Endothelial cell (in vitro differentiated cells): ENCODE data around the gene TAB3. TPM values are rescaled to one million over a fixed set of nuclear protein-coding genes. Genes with fewer than 3 reads are reported as not detected.
A peak's percentile ranks its signal among the peaks of the same experiment; 100 is the strongest.

Source experiments
- DNase-seq: peaks from one replicate; pipeline ENCODE4 v3.0.0; 2021; ENCODE audit warnings: low spot score
- H3K27ac Mint-ChIP-seq: one replicate; pipeline ENCODE4 v1.8.0; 2021; ENCODE audit warnings: mixed read lengths, inconsistent platforms; ENCODE audit not compliant: unreplicated experiment
- H3K27me3 Mint-ChIP-seq: one replicate; pipeline ENCODE4 v1.8.0; 2021; ENCODE audit warnings: mild to moderate bottlenecking, moderate library complexity, mixed read lengths, inconsistent platforms; ENCODE audit not compliant: unreplicated experiment
- H3K36me3 Mint-ChIP-seq: one replicate; pipeline ENCODE4 v1.8.0; 2021; ENCODE audit warnings: mild to moderate bottlenecking, low read depth, mixed read lengths, inconsistent platforms; ENCODE audit not compliant: unreplicated experiment
- H3K4me1 Mint-ChIP-seq: one replicate; pipeline ENCODE4 v1.8.0; 2021; ENCODE audit warnings: mild to moderate bottlenecking, mixed read lengths, inconsistent platforms; ENCODE audit not compliant: unreplicated experiment
- H3K4me3 Mint-ChIP-seq: one replicate; pipeline ENCODE4 v1.8.0; 2021; ENCODE audit warnings: mild to moderate bottlenecking, mixed read lengths, inconsistent platforms; ENCODE audit not compliant: unreplicated experiment
- H3K9me3 Mint-ChIP-seq: one replicate; pipeline ENCODE4 v1.8.0; 2021; ENCODE audit warnings: mixed read lengths, inconsistent platforms; ENCODE audit not compliant: unreplicated experiment
- long read RNA-seq: library from polyadenylated mRNA; unstranded; transcript quantifications from one replicate; pipeline ENCODE4 v2.0.0, GENCODE V29; 2020; ENCODE audit not compliant: unreplicated experiment
- total RNA-seq: library from RNA; stranded (reverse); fragmentation: NEBNext Ultra II Directional; extraction: Animal tissue kit (Norgen Biotek cat#: 25700); gene quantifications from one replicate; pipeline ENCODE4 v1.2.1, GENCODE V29; 2021; ENCODE audit not compliant: unreplicated experiment
- TF ChIP-seq, protein P1 (sequence below): fragments of 200-600 bp; sonication (generic); IDR thresholded peaks from one replicate; pipeline ENCODE4 v1.5.0; 2021; ENCODE audit warnings: antibody characterized with exemption; ENCODE audit not compliant: unreplicated experiment

TAB3 gene, protein sequence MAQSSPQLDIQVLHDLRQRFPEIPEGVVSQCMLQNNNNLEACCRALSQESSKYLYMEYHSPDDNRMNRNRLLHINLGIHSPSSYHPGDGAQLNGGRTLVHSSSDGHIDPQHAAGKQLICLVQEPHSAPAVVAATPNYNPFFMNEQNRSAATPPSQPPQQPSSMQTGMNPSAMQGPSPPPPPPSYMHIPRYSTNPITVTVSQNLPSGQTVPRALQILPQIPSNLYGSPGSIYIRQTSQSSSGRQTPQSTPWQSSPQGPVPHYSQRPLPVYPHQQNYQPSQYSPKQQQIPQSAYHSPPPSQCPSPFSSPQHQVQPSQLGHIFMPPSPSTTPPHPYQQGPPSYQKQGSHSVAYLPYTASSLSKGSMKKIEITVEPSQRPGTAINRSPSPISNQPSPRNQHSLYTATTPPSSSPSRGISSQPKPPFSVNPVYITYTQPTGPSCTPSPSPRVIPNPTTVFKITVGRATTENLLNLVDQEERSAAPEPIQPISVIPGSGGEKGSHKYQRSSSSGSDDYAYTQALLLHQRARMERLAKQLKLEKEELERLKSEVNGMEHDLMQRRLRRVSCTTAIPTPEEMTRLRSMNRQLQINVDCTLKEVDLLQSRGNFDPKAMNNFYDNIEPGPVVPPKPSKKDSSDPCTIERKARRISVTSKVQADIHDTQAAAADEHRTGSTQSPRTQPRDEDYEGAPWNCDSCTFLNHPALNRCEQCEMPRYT
- total RNA-seq = 23.8 TPM
- long read RNA-seq = 0 reads

DNA sequence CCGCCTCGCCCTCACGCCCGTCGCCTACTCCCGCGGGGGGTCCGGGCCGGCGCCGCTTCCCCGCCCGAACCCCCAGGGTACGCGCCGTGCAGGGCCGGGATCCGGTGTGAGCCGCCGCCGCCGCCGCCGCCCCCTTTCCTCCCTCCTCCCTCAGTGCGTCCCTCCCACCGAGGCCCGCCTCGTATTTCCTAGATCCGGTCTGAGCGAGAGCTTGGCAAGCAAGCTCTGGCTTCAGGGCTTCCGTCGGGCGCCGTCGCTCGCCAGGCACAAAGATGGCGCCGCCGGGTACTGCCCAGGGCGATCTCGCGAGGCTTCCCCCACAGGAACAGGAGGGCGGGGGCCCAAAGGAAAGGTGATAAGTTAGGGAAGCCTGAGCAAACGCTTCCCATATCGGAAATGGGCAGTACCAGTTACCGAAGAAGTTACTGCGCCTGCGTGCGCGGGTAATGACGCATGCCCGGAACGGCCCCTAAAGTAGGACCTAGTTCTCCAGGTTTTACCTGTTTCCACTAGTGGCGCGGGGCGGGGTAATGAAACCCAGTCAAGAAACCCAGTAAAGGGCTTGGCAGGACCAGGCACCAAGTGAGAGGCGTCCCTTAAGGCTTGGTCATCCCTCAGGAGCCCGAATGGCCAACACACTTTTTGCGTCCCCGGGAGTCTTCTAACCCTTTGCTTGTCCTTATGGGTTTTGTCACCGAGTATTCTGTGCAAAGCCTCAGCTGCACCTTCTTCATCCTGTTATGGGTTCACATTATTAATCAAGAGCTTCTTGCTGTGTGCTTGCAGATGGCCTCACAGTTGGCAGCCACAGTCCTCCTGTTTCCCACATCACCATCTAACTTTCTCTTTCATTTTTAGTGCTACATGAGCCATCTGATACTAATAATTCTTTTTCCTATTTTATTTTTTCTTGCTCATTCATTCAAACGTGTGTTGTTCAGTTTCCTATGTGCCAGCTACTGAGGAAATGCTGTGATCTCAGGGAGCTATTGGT lies at the start of gene TAB3:
TAB3 (minus strand) TSS at position 108 of the 994 bp plus-strand sequence. CDS start 29,666 bp downstream, outside the sequence.
- Mint-ChIP-seq H3K27ac (peak within 1 kb of the TSS; percentile 48), H3K4me1 (peaks cover 11% of the 10 kb centered on the region), H3K4me3 (peak within 1 kb of the TSS; percentile 87), H3K9me3 (no peaks in the 10 kb centered on the region), H3K36me3 (no peaks in the 10 kb centered on the region), H3K27me3 (peaks cover 8% of the 10 kb centered on the region)
- TF ChIP-seq, protein P1, sequence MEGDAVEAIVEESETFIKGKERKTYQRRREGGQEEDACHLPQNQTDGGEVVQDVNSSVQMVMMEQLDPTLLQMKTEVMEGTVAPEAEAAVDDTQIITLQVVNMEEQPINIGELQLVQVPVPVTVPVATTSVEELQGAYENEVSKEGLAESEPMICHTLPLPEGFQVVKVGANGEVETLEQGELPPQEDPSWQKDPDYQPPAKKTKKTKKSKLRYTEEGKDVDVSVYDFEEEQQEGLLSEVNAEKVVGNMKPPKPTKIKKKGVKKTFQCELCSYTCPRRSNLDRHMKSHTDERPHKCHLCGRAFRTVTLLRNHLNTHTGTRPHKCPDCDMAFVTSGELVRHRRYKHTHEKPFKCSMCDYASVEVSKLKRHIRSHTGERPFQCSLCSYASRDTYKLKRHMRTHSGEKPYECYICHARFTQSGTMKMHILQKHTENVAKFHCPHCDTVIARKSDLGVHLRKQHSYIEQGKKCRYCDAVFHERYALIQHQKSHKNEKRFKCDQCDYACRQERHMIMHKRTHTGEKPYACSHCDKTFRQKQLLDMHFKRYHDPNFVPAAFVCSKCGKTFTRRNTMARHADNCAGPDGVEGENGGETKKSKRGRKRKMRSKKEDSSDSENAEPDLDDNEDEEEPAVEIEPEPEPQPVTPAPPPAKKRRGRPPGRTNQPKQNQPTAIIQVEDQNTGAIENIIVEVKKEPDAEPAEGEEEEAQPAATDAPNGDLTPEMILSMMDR = no peak
- DNase-seq = peak; percentile 86

DNA sequence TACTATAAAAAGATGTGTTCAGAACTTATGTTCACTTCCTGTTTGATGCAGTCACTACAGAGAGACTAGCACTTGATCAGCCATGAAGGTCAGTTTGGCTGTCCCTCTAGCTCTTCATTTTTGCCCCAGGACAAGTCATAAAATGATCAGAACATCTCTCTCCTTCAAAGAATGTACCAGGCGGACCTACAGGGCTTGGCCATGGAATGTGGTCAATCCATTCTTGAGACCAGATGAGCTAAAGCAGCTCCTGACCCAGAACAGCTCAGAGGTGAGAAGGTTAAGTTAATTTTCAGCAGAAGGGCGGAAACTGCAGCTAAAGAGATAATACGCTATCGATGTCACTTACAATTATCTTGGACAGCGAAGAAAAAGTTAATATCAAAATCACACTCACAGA lies 49.2 kb upstream of the TAB3 start:
- peaks cover 1% of the 10 kb centered on the region for H3K27me3 Mint-ChIP-seq
- no peaks in the 10 kb centered on the region for H3K4me1 Mint-ChIP-seq
- DNase-seq = no peak
- TF ChIP-seq, protein P1 = no peak
- H3K27ac Mint-ChIP-seq = no peak overlapping the region
- no peaks in the 10 kb centered on the region for H3K36me3 Mint-ChIP-seq
- no peak overlapping the region for H3K4me3 Mint-ChIP-seq
- no peaks in the 10 kb centered on the region for H3K9me3 Mint-ChIP-seq

GRCh38 chrX:30935985-30936384 lies 46.9 kb upstream of the TAB3 start:
- H3K4me1 Mint-ChIP-seq = no peaks in the 10 kb centered on the region
- no peak overlapping the region for H3K27ac Mint-ChIP-seq
- H3K36me3 Mint-ChIP-seq = no peaks in the 10 kb centered on the region
- no peak overlapping the region for H3K4me3 Mint-ChIP-seq
- H3K9me3 Mint-ChIP-seq = no peaks in the 10 kb centered on the region
- TF ChIP-seq, protein P1 = no peak
- DNase-seq = peak; percentile 21
- peaks cover 1% of the 10 kb centered on the region for H3K27me3 Mint-ChIP-seq

DNA sequence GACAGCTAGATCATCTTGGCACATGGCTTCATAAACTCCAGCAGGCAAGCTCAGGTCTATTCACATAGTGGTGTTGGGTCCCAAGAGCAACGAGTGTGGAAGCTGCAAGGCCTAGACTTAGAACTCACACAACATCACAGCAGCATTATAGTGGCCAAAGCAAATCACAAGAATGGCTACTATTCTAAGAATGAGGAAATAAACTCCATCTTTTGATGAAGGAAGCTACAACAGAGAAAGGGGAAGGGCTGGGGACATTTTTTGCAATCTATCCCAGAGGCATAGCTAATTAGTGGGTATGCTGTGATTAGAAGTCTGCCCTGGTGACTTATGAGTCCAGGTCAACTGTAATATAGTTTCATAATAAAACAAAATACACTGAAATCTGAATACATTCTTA lies 42.9 kb upstream of the TAB3 start:
- no peaks in the 10 kb centered on the region for H3K4me1 Mint-ChIP-seq
- H3K27ac Mint-ChIP-seq = no peak overlapping the region
- TF ChIP-seq, protein P1 = no peak
- H3K9me3 Mint-ChIP-seq = no peaks in the 10 kb centered on the region
- peaks cover 1% of the 10 kb centered on the region for H3K27me3 Mint-ChIP-seq
- H3K4me3 Mint-ChIP-seq = no peak overlapping the region
- H3K36me3 Mint-ChIP-seq = no peaks in the 10 kb centered on the region
- no peak for DNase-seq
